Kasumi-1 (cell line): ENCODE results near the gene CHMP4B.

Source experiments
- DNase-seq, 2 experiments: peaks; one replicate each; lab custom pipeline; 2025; lab: John Stamatoyannopoulos, UW

CHMP4B gene

DNA sequence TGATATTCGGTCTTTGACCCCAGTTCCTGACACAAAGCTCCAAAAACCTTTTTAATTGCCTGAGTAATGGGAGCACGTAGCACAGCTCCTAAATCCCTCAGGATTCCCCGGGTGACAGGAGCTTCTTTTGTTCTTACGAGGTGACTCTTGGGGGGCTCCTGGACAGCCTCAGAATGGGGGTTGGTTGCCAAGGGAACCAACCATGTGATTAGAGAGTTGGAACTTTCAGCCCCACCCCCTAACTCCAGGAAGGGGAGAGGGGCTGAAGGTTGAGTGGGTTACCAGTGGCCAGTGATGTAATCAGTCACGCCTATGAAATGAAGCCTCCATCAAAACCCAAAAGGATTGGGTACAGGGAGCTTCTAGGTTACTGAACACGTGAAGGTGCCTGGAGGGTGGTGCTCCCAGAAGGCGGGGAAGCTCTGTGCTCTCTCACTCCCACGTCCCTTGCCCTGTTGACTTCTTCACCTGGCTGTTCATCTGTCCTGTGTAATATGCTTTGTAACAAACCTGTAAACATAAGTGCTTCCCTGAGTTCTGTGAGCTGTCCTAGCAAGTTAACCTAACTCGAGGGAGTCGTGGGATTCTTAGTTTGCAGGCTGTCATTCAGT lies 89.5 kb downstream of the CHMP4B start:
- no peak for DNase-seq

DNA sequence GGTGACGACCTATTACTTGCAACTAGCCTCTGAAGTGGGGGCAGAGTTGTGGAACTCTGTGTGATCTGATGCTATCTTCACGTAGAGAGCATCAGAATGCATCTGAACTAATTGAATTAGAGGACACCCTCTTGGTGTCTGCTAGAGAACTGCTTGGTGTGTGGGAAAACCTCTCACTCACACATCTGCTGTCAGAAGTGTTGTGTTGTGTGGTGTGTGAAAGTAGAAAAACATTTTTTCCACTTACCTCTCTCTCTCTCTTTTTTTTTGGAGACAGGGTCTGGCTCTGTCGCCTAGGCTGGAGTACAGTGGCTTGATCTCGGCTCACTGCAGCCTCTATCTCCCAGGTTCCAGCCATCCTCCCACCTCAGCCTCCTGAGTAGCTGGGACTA lies 90.0 kb downstream of the CHMP4B start:
- no peak for DNase-seq

DNA sequence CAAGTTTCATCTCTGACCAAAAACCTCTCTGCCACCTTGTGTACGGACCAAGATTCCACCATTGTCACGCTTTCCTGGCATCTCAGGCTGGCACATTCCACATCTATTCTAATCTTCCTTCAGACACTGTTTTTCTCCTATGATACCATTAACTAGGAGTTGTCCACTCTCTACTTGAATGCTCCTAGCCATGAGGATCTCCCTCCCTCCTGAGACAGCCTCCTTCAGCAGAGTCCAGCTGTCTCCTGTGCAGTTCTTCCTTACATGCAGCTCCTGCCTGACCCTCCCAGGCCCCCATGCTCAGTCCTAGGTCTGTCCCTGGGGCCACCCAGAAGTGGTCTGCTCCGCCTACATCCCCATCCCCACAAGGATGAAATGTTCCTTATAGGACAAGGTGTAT lies 90.9 kb downstream of the CHMP4B start:
- DNase-seq, result no peak
